H1 (cell line): Measurements from ENCODE around the gene TFG. TPM values are rescaled to one million over a fixed set of nuclear protein-coding genes. Genes with fewer than 3 reads are reported as not detected.

Source experiments
- CTCF ChIA-PET: fragments of 300-600 bp; sonication (Branson Sonifier 250); formaldehyde crosslinking; loops from one replicate; lab custom pipeline; 2021; ENCODE audit not compliant: partially characterized antibody; lab: Charles Lee
- POLR2A ChIA-PET: fragments of 300-600 bp; sonication (Branson Sonifier 250); formaldehyde crosslinking; loops from one replicate; lab custom pipeline; 2021; ENCODE audit warnings: inconsistent platforms; ENCODE audit not compliant: partially characterized antibody; lab: Charles Lee
- DNase-seq, 2 experiments: peaks; one replicate each; pipeline versions ENCODE4 v3.0.0 to v3.0.0-alpha.2; 2010 to 2022; ENCODE audit warnings: low spot score in 2 of 2, low read depth in 1 of 2, mixed read lengths in 1 of 2
- FAIRE-seq: peaks from 2 replicates; lab custom pipeline; 2011; peaks lifted over from hg19 to GRCh38; lab: Jason Lieb, UNC
- H2AFZ ChIP-seq: 2 replicates; pipeline ENCODE4 v1.8.1; 2012; ENCODE audit warnings: low read length, inconsistent platforms
- H2AK5ac ChIP-seq: 2 replicates; pipeline ENCODE4 v1.6.1; 2013; ENCODE audit warnings: low read depth, low read length
- H2BK120ac ChIP-seq: replicated peaks from 2 replicates; pipeline ENCODE3; 2013; ENCODE audit warnings: low read depth, low read length, inconsistent platforms
- H2BK12ac ChIP-seq: 2 replicates; pipeline ENCODE4 v1.6.1; 2013; ENCODE audit warnings: low read depth, low read length
- H2BK15ac ChIP-seq: 2 replicates; pipeline ENCODE4 v1.6.1; 2013; ENCODE audit warnings: low read length
- H2BK20ac ChIP-seq: 2 replicates; pipeline ENCODE4 v1.6.1; 2013; ENCODE audit warnings: low read length
- H2BK5ac ChIP-seq: 2 replicates; pipeline ENCODE4 v1.6.1; 2013; ENCODE audit warnings: low read depth, low read length
- H3K14ac ChIP-seq: 2 replicates; pipeline ENCODE4 v1.6.1; 2013; ENCODE audit warnings: inconsistent platforms; ENCODE audit not compliant: insufficient read length
- H3K18ac ChIP-seq: 2 replicates; pipeline ENCODE4 v1.6.1; 2013; ENCODE audit warnings: low read length; ENCODE audit errors: extremely low read depth
- H3K23ac ChIP-seq: 2 replicates; pipeline ENCODE4 v1.6.1; 2013; ENCODE audit warnings: inconsistent platforms; ENCODE audit not compliant: insufficient read length
- H3K23me2 ChIP-seq: 2 replicates; pipeline ENCODE4 v1.6.1; 2013; ENCODE audit warnings: low read depth, low read length
- H3K27ac ChIP-seq: 2 replicates; pipeline ENCODE4 v1.6.1; 2011; ENCODE audit warnings: low read depth, low read length, inconsistent platforms
- H3K27me3 ChIP-seq, 4 experiments: replicated peaks in 1 of 4; 1 replicate in 1 of 4; 2 replicates in 3 of 4; pipeline versions ENCODE4 v1.6.1 to v1.8.1; 2011 to 2013; ENCODE audit warnings: low read length in 3 of 4, mild to moderate bottlenecking in 3 of 4, inconsistent platforms in 2 of 4, mixed read lengths in 2 of 4, moderate library complexity in 1 of 4; ENCODE audit not compliant: control insufficient read depth in 3 of 4, insufficient read depth in 3 of 4; ENCODE audit errors: extremely low read depth in 1 of 4
- H3K36me3 ChIP-seq, 4 experiments: 2 replicates each; pipeline versions ENCODE4 v1.6.1 to v1.8.1; 2011 to 2013; ENCODE audit warnings: mild to moderate bottlenecking in 4 of 4, low read length in 3 of 4, moderate library complexity in 2 of 4, control low read depth in 1 of 4, inconsistent platforms in 1 of 4; ENCODE audit not compliant: insufficient read depth in 4 of 4, control insufficient read depth in 2 of 4
- H3K4ac ChIP-seq: replicated peaks from 2 replicates; pipeline ENCODE3; 2013; ENCODE audit warnings: low read length, low read depth, mixed read lengths, inconsistent platforms; ENCODE audit not compliant: insufficient read length
- H3K4me1 ChIP-seq, 4 experiments: replicated peaks in 1 of 4; 1 replicate in 1 of 4; 2 replicates in 3 of 4; pipeline versions ENCODE4 v1.6.1 to v1.8.1; 2011 to 2013; ENCODE audit warnings: low read length in 3 of 4, inconsistent platforms in 2 of 4, mixed read lengths in 1 of 4; ENCODE audit not compliant: insufficient read depth in 4 of 4, control insufficient read depth in 3 of 4
- H3K4me2 ChIP-seq, 2 experiments: 2 replicates each; pipeline versions ENCODE4 v1.6.1 to v1.8.1; 2011 to 2013; ENCODE audit warnings: low read depth in 2 of 2, low read length in 2 of 2, control low read depth in 1 of 2, inconsistent platforms in 1 of 2, mild to moderate bottlenecking in 1 of 2; ENCODE audit not compliant: insufficient read depth in 1 of 2
- H3K4me3 ChIP-seq, 4 experiments: fragments of 200-600, 300-600 bp in 1 of 4; sonication (generic), shearing (Covaris generic), sonication (Bioruptor Twin) in 1 of 4; 2 replicates each; pipeline versions ENCODE4 v1.5.1 to v1.8.1; 2011 to 2016; ENCODE audit warnings: low read length in 4 of 4, low read depth in 3 of 4, control low read depth in 2 of 4, inconsistent platforms in 2 of 4, mild to moderate bottlenecking in 2 of 4, mixed read lengths in 1 of 4, moderate library complexity in 1 of 4; ENCODE audit not compliant: insufficient read depth in 2 of 4; ENCODE audit errors: extremely low read depth in 1 of 4
- H3K56ac ChIP-seq: replicated peaks from 2 replicates; pipeline ENCODE3; 2013; ENCODE audit warnings: low read depth, mild to moderate bottlenecking, mixed read lengths, low read length, inconsistent platforms; ENCODE audit not compliant: insufficient read length
- H3K79me1 ChIP-seq: 2 replicates; pipeline ENCODE4 v1.6.1; 2013; ENCODE audit warnings: low read depth, low read length, control low read depth
- H3K79me2 ChIP-seq, 2 experiments: 2 replicates each; pipeline versions ENCODE4 v1.6.1 to v1.8.1; 2012 to 2013; ENCODE audit warnings: low read length in 2 of 2, mild to moderate bottlenecking in 2 of 2, inconsistent platforms in 1 of 2; ENCODE audit not compliant: insufficient read depth in 2 of 2, control insufficient read depth in 1 of 2
- H3K9ac ChIP-seq, 4 experiments: replicated peaks in 1 of 4; 1 replicate in 1 of 4; 2 replicates in 3 of 4; pipeline versions ENCODE4 v1.6.1 to v1.8.1; 2011 to 2013; ENCODE audit warnings: low read depth in 3 of 4, low read length in 3 of 4, control low read depth in 2 of 4, mild to moderate bottlenecking in 2 of 4, moderate library complexity in 2 of 4, inconsistent platforms in 1 of 4; ENCODE audit errors: extremely low read depth in 1 of 4
- H3K9me3 ChIP-seq, 2 experiments: 2 replicates each; pipeline versions ENCODE4 v1.6.1 to v1.8.1; 2012 to 2013; ENCODE audit warnings: mild to moderate bottlenecking in 2 of 2, moderate library complexity in 2 of 2, control low read depth in 1 of 2, inconsistent platforms in 1 of 2, low read depth in 1 of 2, low read length in 1 of 2, mixed read lengths in 1 of 2; ENCODE audit not compliant: insufficient read depth in 2 of 2
- H4K20me1 ChIP-seq, 2 experiments: replicated peaks in 1 of 2; 2 replicates each; pipeline versions ENCODE3 to v1.8.1; 2011 to 2013; ENCODE audit warnings: inconsistent platforms in 2 of 2, low read length in 2 of 2, mild to moderate bottlenecking in 1 of 2; ENCODE audit not compliant: insufficient read depth in 2 of 2, control insufficient read depth in 1 of 2
- H4K5ac ChIP-seq: 2 replicates; pipeline ENCODE4 v1.6.1; 2013; ENCODE audit warnings: low read length, low read depth, mixed read lengths, inconsistent platforms; ENCODE audit not compliant: insufficient read length
- H4K8ac ChIP-seq: 2 replicates; pipeline ENCODE4 v1.8.0; 2013; ENCODE audit warnings: mild to moderate bottlenecking, moderate library complexity, low read length, inconsistent platforms; ENCODE audit not compliant: insufficient read depth; ENCODE audit errors: extremely low read depth
- H4K91ac ChIP-seq: replicated peaks from 2 replicates; pipeline ENCODE3; 2013; ENCODE audit warnings: low read length, mixed read lengths, inconsistent platforms; ENCODE audit not compliant: insufficient read length
- BACH1 ChIP-seq: IDR thresholded peaks from 2 replicates; pipeline ENCODE4 v1.6.1; 2012; ENCODE audit warnings: low read length, improper control_type of control experiment
- KDM1A ChIP-seq: fragments of 200-600, 300-600 bp; sonication (generic); IDR thresholded peaks from 2 replicates; pipeline ENCODE4 v1.7.1; 2016; ENCODE audit warnings: mild to moderate bottlenecking, low read length, borderline replicate concordance
- POLR2AphosphoS5 ChIP-seq: IDR thresholded peaks from 2 replicates; pipeline ENCODE4 v1.6.1; 2011; ENCODE audit warnings: low read depth, low read length
- RBBP5 ChIP-seq: IDR thresholded peaks from 2 replicates; pipeline ENCODE4 v1.7.1; 2012; ENCODE audit warnings: low read depth, mild to moderate bottlenecking, inconsistent platforms, low read length, moderate library complexity, borderline replicate concordance
- TAF7 ChIP-seq: optimal IDR thresholded peaks from 2 replicates; pipeline ENCODE3; 2011; ENCODE audit warnings: low read depth, mild to moderate bottlenecking, inconsistent platforms, low read length, moderate library complexity, borderline replicate concordance
- TBP ChIP-seq: IDR thresholded peaks from 2 replicates; pipeline ENCODE4 v1.6.1; 2011; ENCODE audit warnings: low read depth, low read length, improper control_type of control experiment
- WGBS, 2 experiments: shearing (Covaris generic) in 1 of 2; methylation state at CpG; one replicate each; pipeline versions ENCODE4 v1.1.6 to v1.1.7; 2013 to 2015; ENCODE audit warnings: low lambda C conversion rate in 2 of 2, mixed read lengths in 2 of 2, inconsistent platforms in 1 of 2, low coverage in 1 of 2, missing lambda C conversion rate in 1 of 2; ENCODE audit not compliant: insufficient replicate concordance in 2 of 2, insufficient coverage in 1 of 2, insufficient read length in 1 of 2; ENCODE audit errors: extremely low coverage in 1 of 2, missing lambda C conversion rate in 1 of 2; 5-methylcytosine and 5-hydroxymethylcytosine counted together
- polyA plus RNA-seq, 7 experiments: library from polyadenylated mRNA; depleted of rRNA in 3 of 7; stranded (reverse) in 5 of 7; unstranded in 2 of 7; fragments of >200 nt in 5 of 7; fragments of 200-250 nt in 2 of 7; gene quantifications; 1 replicate in 5 of 7; 2 replicates in 1 of 7; 4 replicates in 1 of 7; pipeline versions ENCODE4 v1.2.1 to v1.2.3, GENCODE V29; 2011 to 2013; ENCODE audit warnings: missing spikeins in 2 of 7, mixed read lengths in 2 of 7
- total RNA-seq: library from RNA; stranded (reverse); fragmentation: NEBNext Ultra II Directional; extraction: Animal tissue kit (Norgen Biotek cat#: 25700); gene quantifications from 2 replicates; pipeline ENCODE4 v1.2.1, GENCODE V29; 2021
- TF ChIP-seq, protein P1 (sequence below), 3 experiments: IDR thresholded peaks; 1 replicate in 2 of 3; 2 replicates in 1 of 3; pipeline versions ENCODE4 v1.5.1 to v1.6.1; 2011; ENCODE audit warnings: low read length in 3 of 3, mild to moderate bottlenecking in 3 of 3, inconsistent platforms in 2 of 3, low read depth in 1 of 3, moderate library complexity in 1 of 3; ENCODE audit not compliant: insufficient read depth in 1 of 3; ENCODE audit errors: control extremely low read depth in 1 of 3

TFG gene
- total and polyA plus RNA-seq, 2 of the 8 experiments (the other 6 are each of a cell fraction or from before 2014, with no cell fraction given): 81.9 to 98.4 TPM

DNA sequence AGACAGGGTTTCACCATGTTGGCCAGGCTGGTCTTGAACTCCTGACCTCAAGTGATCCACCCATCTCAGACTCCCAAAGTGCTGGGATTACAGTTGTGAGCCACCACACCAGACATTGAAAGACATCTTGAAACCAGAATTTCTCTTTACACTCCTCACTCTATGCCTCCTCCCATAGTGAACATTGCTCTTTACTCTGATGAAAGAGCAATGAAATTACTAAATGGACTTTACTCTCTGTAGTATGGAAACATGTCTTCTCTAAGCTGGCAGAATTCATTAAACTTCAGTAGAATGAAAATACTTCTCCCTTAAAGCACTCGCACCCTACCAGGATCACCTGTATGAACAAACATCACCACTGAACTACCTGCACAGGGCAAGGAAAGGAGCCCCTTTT, 27.8 kb upstream of the TFG start:
- Histone ChIP-seq H3K4me3 (no peak overlapping the region), H3K4me2 (no peak overlapping the region), H3K27me3 (no peaks in the 10 kb centered on the region), H3K9ac (no peak overlapping the region), H3K23me2 (no peaks in the 10 kb centered on the region), H3K27ac (no peak overlapping the region), H2BK5ac (no peak overlapping the region), H2AK5ac (no peak overlapping the region), H4K8ac (no peak overlapping the region), H4K5ac (no peak overlapping the region), H2BK15ac (no peak overlapping the region), H3K4me1 (no peaks in the 10 kb centered on the region), H3K56ac (no peak overlapping the region), H2AFZ (no peak overlapping the region), H2BK20ac (no peak overlapping the region), H3K9me3 (no peaks in the 10 kb centered on the region; a peak in 1 of 4 replicates), H4K91ac (no peak overlapping the region), H3K79me1 (no peaks in the 10 kb centered on the region), H3K4ac (no peak overlapping the region), H3K36me3 (no peaks in the 10 kb centered on the region), H3K18ac (no peak overlapping the region), H2BK12ac (no peak overlapping the region), H3K79me2 (no peaks in the 10 kb centered on the region), H3K23ac (no peak overlapping the region), H4K20me1 (no peaks in the 10 kb centered on the region), H3K14ac (no peak overlapping the region), H2BK120ac (no peak overlapping the region)
- POLR2A ChIA-PET: no interaction called here
- 89% methylated on average over 1 of the region's 1 CpG; no CpG with 5 or more reads in 1 of the 2 experiments for whole genome bisulfite sequencing, 2 experiments
- TF ChIP-seq TAF7 (no peak), RBBP5 (no peak), TBP (no peak), POLR2AphosphoS5 (no peak), BACH1 (no peak), KDM1A (no peak)
- TF ChIP-seq, protein P1, sequence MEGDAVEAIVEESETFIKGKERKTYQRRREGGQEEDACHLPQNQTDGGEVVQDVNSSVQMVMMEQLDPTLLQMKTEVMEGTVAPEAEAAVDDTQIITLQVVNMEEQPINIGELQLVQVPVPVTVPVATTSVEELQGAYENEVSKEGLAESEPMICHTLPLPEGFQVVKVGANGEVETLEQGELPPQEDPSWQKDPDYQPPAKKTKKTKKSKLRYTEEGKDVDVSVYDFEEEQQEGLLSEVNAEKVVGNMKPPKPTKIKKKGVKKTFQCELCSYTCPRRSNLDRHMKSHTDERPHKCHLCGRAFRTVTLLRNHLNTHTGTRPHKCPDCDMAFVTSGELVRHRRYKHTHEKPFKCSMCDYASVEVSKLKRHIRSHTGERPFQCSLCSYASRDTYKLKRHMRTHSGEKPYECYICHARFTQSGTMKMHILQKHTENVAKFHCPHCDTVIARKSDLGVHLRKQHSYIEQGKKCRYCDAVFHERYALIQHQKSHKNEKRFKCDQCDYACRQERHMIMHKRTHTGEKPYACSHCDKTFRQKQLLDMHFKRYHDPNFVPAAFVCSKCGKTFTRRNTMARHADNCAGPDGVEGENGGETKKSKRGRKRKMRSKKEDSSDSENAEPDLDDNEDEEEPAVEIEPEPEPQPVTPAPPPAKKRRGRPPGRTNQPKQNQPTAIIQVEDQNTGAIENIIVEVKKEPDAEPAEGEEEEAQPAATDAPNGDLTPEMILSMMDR (IDR thresholded peaks at IDR 0.05; ENCODE audit: control extremely low read depth in 1 of 3, insufficient read depth in 1 of 3, low read depth in 1 of 3, low read length in 3 of 3): no peak
- CTCF ChIA-PET: interaction anchor here (0.6 kb wide), 1 partner anchor 150 kb away, joined by 3 read pairs; no protein-coding TSS in a partner anchor
- FAIRE-seq: no peak
- no peak for DNase-seq
